ENCODE results near the gene PLOD1. TPM values are rescaled to one million over a fixed set of nuclear protein-coding genes. Genes with fewer than 3 reads are reported as not detected.

The PLOD1 gene
- total and polyA plus RNA-seq, 2 donors (not counting 1 experiment from before 2014, with no cell fraction given): 10.4 to 13.4 TPM

DNA sequence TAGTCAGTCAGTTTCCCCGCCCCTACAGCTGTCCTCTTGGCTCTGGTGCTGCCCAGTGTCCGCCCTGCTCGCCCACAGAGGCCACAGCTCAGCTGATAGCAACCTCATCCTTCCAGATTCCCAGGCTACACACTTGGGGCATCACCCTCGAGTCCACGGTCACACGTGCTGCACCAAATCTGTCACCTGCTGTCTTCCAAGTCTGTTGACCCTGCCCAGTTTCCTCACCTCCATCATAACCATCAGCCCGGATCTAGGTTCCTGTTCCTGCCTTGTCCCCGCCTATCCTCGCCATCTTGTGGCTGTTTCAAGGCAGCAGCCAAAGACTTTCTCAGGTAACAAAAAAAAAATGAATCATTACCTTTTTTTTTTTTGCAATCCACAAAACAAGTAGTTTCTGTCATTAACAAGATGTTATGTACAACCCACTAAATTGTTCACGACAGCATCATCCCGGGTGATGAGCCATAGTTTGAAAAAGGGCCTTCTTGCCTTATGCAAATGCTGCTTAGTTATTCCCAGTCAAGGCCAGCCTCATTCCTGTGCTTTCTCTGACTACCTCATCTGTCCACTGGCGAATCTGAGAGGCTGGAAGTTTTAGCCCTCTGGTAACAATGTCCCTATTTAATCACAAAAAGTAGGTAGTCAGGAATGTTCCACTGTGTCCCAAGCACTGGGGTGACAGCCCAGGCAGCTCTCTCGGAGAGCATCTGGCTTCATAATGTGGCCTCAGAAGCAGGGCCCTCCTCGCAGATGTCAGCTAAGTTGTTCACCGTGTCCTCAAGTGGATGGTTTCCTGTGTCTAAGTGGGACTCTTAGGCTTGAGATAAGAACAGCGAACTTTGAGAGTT is 79.8 kb downstream of the PLOD1 start:
- no peak for TF ChIP-seq EZH2 (IDR thresholded peaks at IDR 0.05; ENCODE audit: borderline replicate concordance, insufficient read depth, low read depth, low read length, poor library complexity, severe bottlenecking)
- TF ChIP-seq, protein P1, sequence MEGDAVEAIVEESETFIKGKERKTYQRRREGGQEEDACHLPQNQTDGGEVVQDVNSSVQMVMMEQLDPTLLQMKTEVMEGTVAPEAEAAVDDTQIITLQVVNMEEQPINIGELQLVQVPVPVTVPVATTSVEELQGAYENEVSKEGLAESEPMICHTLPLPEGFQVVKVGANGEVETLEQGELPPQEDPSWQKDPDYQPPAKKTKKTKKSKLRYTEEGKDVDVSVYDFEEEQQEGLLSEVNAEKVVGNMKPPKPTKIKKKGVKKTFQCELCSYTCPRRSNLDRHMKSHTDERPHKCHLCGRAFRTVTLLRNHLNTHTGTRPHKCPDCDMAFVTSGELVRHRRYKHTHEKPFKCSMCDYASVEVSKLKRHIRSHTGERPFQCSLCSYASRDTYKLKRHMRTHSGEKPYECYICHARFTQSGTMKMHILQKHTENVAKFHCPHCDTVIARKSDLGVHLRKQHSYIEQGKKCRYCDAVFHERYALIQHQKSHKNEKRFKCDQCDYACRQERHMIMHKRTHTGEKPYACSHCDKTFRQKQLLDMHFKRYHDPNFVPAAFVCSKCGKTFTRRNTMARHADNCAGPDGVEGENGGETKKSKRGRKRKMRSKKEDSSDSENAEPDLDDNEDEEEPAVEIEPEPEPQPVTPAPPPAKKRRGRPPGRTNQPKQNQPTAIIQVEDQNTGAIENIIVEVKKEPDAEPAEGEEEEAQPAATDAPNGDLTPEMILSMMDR (IDR thresholded peaks at IDR 0.05): no peak
- ATAC-seq (ENCODE audit: low read depth) (no peak), DNase-seq (no peak)
- Mint-ChIP-seq H3K27me3 (no peaks in the 10 kb centered on the region), H3K9me3 (ENCODE audit: insufficient read depth) (no peaks in the 10 kb centered on the region), H3K4me1 (peaks cover 5% of the 10 kb centered on the region), H3K27ac (peak overlapping the region; percentile 20), H3K4me3 (no peak overlapping the region)
- ChIA-PET CTCF (no interaction called here), POLR2A (interaction anchor here (0.7 kb wide), 1 partner anchor 802 kb away, joined by 3 read pairs; no protein-coding TSS in a partner anchor)
- no peak overlapping the region for H3K4me3 ChIP-seq (ENCODE audit: control extremely low read depth in 1 of 5, extremely low read depth in 1 of 5, insufficient read depth in 1 of 5, low read depth in 2 of 5, low read length in 4 of 5)
- intact Hi-C loops (cut with micrococcal nuclease): no loop called here
- H3K36me3 ChIP-seq (replicated peaks in 1 of 2; ENCODE audit: control extremely low read depth in 1 of 2, control insufficient read depth in 1 of 2, extremely low read depth in 1 of 2, insufficient read depth in 2 of 2, low read length in 1 of 2): peaks cover 2 to 24% of the 10 kb centered on the region in 2 experiments
- H3K9me3 ChIP-seq (ENCODE audit: control extremely low read depth in 1 of 3, control insufficient read depth in 2 of 3, insufficient read depth in 1 of 3, low read length in 2 of 3): no peaks in the 10 kb centered on the region
- no peak overlapping the region for H2AFZ ChIP-seq (ENCODE audit: insufficient read depth, low read depth, low read length, poor library complexity, severe bottlenecking)
- peaks cover 1% of the 10 kb centered on the region for H3K79me2 ChIP-seq (ENCODE audit: control insufficient read depth, insufficient read depth, low read length)
- no peaks in the 10 kb centered on the region for H3K4me1 ChIP-seq (ENCODE audit: control insufficient read depth in 2 of 2, insufficient read depth in 2 of 2, low read length in 2 of 2)
- peak overlapping the region in 1 of 2 donors; percentile 33 for H3K27ac ChIP-seq (ENCODE audit: low read length in 2 of 2)
- H3K9ac ChIP-seq (ENCODE audit: low read length): no peak overlapping the region
- WGBS (ENCODE audit: insufficient coverage): 88% methylated on average over 11 of the region's 16 CpGs
- no peak overlapping the region for H3K4me2 ChIP-seq (replicated peaks; ENCODE audit: low read depth, low read length, poor library complexity, severe bottlenecking)
- H3K27me3 ChIP-seq (replicated peaks in 1 of 4; ENCODE audit: control extremely low read depth in 1 of 4, control insufficient read depth in 3 of 4, insufficient read depth in 4 of 4, low read length in 3 of 4): no peaks in the 10 kb centered on the region
- H4K20me1 ChIP-seq (ENCODE audit: control insufficient read depth, insufficient read depth, low read length, poor library complexity, severe bottlenecking): no peaks in the 10 kb centered on the region

DNA sequence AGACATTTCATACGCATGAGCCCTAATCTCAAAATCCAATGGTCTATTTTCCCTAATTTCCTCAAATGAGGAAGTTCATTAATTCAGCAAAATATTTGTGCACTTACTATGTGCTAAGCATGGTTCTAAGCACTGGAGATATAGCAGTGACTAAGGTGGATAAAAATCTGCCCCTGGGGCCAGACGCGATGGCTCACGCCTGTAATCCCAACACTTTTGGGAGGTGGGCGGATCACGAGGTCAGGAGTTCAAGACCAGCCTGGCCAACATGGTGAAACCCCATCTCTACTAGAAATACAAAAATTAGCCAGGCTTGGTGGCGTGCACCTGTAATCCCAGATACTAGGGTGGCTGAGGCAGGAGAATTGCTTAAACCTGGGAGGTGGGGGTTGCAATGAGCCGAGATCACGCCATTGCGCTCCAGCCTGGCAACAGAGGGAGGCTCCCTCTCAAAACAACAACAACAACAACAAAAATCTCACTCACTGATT is 80.5 kb downstream of the PLOD1 start:
- Histone ChIP-seq H4K20me1 (ENCODE audit: control insufficient read depth, insufficient read depth, low read length, poor library complexity, severe bottlenecking) (no peaks in the 10 kb centered on the region), H3K27ac (ENCODE audit: low read length in 2 of 2) (no peak overlapping the region), H3K4me3 (ENCODE audit: control extremely low read depth in 1 of 5, extremely low read depth in 1 of 5, insufficient read depth in 1 of 5, low read depth in 2 of 5, low read length in 4 of 5) (no peak overlapping the region), H3K9ac (ENCODE audit: low read length) (no peak overlapping the region), H2AFZ (ENCODE audit: insufficient read depth, low read depth, low read length, poor library complexity, severe bottlenecking) (no peak overlapping the region), H3K4me2 (replicated peaks; ENCODE audit: low read depth, low read length, poor library complexity, severe bottlenecking) (no peak overlapping the region), H3K4me1 (ENCODE audit: control insufficient read depth in 2 of 2, insufficient read depth in 2 of 2, low read length in 2 of 2) (peaks cover 2 to 4% of the 10 kb centered on the region in 2 donors), H3K36me3 (replicated peaks in 1 of 2; ENCODE audit: control extremely low read depth in 1 of 2, control insufficient read depth in 1 of 2, extremely low read depth in 1 of 2, insufficient read depth in 2 of 2, low read length in 1 of 2) (peaks cover 2 to 22% of the 10 kb centered on the region in 2 experiments), H3K27me3 (replicated peaks in 1 of 4; ENCODE audit: control extremely low read depth in 1 of 4, control insufficient read depth in 3 of 4, insufficient read depth in 4 of 4, low read length in 3 of 4) (no peaks in the 10 kb centered on the region), H3K9me3 (ENCODE audit: control extremely low read depth in 1 of 3, control insufficient read depth in 2 of 3, insufficient read depth in 1 of 3, low read length in 2 of 3) (no peaks in the 10 kb centered on the region), H3K79me2 (ENCODE audit: control insufficient read depth, insufficient read depth, low read length) (peaks cover 8% of the 10 kb centered on the region)
- intact Hi-C loops (cut with micrococcal nuclease): no loop called here
- Mint-ChIP-seq H3K4me3 (no peak overlapping the region), H3K4me1 (peaks cover 10% of the 10 kb centered on the region), H3K27me3 (no peaks in the 10 kb centered on the region), H3K27ac (no peak overlapping the region), H3K9me3 (ENCODE audit: insufficient read depth) (no peaks in the 10 kb centered on the region)
- no peak for TF ChIP-seq EZH2 (IDR thresholded peaks at IDR 0.05; ENCODE audit: borderline replicate concordance, insufficient read depth, low read depth, low read length, poor library complexity, severe bottlenecking)
- TF ChIP-seq, protein P1 (IDR thresholded peaks at IDR 0.05): no peak
- no peak for ATAC-seq (ENCODE audit: low read depth)
- DNase-seq: no peak
- WGBS (ENCODE audit: insufficient coverage): 100% methylated on average over 1 of the region's 10 CpGs
- POLR2A ChIA-PET: no interaction called here
- CTCF ChIA-PET: no interaction called here

Measured in B cell (primary cell).